HG03354 (cell line): ENCODE measurements around the gene HLA-E.

Experiments
- ATAC-seq: cut with Tn5 transposase; IDR thresholded peaks from one replicate; pipeline ENCODE4 v1.9.1; 2021; ENCODE audit warnings: mild to moderate bottlenecking; ENCODE audit not compliant: unreplicated experiment, poor library complexity, severe bottlenecking

HLA-E gene

DNA sequence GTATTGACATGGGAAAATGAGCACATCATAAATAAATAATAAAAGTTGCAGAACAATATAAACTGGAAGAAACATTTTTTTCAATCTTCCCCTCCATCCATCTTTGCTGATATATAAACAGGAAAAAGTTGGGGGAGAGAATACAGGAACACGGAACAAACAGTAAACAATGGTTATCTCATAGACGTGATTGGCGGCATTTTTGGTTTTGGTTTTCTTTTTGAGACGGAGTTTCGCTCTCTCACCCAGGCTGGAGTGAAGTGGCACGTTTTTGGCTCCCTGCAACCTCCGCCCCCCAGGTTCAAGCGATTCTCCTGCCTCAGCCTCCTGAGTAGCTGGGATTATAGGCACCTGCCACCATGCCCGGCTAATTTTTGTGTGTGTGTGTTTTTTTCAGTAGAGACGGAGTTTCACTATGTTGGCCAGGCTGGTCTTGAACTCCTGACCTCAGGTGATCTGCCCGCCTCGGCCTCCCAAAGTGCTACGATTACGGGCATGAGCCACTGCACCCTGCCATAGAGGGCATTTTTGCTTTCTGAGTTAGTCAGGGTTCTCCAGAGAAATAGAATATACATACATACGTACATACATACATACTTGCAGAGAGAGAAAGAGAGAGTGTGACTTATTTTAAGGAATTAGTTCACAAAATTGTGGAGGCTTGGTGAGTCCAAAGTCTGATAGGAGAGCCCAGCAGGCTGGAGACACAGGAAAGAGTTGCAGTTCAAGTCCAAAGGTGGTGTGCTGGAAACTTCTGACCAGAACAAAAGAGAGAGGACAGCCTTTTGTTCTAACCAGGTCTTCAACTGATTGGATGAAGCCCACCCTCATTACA, 44.4 kb downstream of the HLA-E start:
- ATAC-seq, result no peak

DNA sequence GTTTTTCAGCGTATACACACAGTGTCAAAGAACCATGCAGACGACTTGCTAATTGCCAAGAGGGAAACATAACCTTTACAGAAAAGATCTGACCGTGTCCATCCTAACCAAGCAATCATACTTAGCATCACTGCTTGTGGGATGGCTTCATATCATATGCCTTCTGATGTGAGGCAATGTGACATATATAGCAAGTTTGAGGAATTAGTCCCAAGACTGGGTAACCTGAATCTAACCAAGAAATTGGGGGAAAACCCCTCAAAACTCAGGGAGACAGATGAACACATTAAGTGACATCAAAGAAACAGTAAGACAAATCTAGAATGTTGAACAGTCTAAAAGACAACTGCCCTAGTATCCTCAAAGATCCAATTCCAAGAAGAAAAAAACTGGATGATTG, 48.6 kb downstream of the HLA-E start:
- ATAC-seq, result no peak

DNA sequence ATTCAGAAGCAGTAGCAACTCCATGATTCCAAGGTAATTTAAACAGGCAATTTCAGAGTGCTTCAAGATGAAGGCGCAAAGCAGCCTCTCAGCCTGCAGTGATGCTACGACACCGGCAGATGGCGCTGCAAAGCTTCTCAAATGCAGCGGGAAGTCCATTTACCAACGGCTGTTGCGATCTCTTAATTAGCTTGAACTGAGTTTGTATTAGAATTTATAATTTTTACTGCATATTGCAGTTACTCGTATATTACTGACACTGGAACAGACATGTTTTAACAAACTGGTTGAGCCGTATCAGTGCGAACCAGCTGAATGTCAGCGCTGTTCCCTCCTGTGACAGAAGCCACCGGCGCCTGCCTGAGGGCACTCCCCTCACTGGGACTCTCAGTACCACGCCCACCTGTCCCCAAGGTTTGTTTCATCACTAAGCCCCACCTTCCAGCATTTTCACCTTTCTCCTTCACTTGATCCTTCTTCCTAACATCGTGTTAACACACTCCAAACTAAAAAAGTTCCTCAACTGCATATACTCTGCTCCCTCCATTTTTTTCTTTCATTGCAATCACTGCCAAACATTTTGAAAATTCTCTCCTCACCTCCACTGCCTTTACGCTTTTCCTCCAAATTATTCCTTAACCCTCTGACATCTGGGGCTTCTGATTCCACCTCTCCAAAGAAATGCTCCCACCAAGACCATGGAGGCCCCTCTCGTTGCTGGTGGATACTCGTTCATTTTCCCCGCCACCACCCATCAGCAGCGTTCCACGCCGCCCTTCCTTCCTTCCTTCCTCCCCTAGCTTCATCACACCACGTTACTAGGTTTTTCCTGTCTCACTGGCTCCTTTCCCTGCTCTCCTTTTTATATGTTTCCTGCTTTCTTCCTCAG, 52.5 kb downstream of the HLA-E start:
- ATAC-seq, result peak; percentile 56

DNA sequence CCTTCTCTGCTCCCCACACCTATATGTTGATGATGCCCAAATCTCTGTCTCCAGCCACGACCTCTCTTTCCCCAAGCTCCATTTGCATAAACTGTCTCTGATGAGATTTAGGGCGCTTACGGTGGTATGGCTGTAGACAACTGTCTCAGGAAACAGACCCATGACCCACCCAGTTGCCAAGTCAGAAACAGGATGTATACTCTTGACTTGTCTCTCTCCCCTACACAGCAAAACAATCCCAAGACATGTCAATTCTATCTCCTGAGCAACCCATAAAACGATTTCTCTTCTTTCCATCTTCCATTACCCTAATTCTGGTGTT, 53.1 kb downstream of the HLA-E start:
- no peak for ATAC-seq

DNA sequence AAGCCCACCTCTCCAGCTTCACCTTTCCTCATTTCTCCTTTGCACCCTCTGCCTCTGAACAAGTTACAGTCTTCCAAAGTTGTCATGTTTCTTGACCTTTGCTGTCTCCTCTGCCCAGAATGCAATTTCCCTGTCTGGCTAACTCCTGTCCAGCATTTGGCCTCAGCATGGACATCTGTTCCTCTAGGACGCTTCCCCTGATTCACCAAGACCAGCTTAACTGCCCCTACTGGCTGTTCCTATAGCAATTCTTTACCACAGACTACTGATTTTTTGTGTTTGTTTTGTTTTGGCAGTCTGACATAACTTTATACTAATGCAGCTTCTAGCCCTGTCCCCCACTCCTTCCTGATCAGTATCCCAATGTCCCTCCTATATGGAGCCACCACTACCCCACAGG, 53.6 kb downstream of the HLA-E start:
- ATAC-seq, result no peak
